Measurements from ENCODE around the gene SLC12A8. TPM values are rescaled to one million over a fixed set of nuclear protein-coding genes. Genes with fewer than 3 reads are reported as not detected.

SLC12A8 gene
- total and polyA plus RNA-seq, 10 of the 15 experiments (the other 5 are each of a cell fraction or from before 2014, with no cell fraction given), result 2.5 to 71.6 (median 50.1) TPM

DNA sequence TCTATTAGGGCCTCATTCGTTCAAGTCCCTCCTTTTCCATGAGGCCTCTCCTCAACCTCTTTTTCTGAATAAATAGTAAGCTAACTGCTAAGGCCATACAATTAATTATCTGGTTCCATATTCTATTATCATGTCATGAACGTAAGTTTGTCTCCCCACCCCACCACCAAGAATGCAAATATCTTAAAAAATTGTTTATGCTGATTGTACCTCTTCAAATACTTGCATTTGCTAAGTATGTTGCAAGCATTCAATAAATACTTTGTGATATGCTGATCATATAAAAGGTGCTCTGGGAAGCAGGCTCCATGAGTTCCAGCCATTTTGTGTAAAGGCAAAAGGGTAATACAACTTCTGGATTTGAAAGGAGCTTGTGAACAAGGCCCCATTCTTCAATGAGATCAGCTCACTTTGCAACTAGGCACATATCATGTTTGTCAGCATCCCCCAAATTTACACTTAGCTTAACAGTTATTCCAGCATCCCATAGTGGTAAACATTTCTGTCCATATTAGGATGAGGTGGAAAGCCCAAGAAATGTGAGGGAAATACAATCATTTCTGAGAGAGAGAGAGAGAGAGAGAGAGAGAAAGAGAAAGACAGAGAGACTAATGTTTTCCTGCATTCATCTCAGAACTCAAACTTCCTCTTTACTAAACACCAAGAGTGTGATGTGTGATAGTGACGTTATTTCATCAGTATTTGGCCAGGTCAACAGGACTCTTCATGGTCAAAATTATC, 33.2 kb downstream of the SLC12A8 start (continued):
- TF ChIP-seq, protein P1, sequence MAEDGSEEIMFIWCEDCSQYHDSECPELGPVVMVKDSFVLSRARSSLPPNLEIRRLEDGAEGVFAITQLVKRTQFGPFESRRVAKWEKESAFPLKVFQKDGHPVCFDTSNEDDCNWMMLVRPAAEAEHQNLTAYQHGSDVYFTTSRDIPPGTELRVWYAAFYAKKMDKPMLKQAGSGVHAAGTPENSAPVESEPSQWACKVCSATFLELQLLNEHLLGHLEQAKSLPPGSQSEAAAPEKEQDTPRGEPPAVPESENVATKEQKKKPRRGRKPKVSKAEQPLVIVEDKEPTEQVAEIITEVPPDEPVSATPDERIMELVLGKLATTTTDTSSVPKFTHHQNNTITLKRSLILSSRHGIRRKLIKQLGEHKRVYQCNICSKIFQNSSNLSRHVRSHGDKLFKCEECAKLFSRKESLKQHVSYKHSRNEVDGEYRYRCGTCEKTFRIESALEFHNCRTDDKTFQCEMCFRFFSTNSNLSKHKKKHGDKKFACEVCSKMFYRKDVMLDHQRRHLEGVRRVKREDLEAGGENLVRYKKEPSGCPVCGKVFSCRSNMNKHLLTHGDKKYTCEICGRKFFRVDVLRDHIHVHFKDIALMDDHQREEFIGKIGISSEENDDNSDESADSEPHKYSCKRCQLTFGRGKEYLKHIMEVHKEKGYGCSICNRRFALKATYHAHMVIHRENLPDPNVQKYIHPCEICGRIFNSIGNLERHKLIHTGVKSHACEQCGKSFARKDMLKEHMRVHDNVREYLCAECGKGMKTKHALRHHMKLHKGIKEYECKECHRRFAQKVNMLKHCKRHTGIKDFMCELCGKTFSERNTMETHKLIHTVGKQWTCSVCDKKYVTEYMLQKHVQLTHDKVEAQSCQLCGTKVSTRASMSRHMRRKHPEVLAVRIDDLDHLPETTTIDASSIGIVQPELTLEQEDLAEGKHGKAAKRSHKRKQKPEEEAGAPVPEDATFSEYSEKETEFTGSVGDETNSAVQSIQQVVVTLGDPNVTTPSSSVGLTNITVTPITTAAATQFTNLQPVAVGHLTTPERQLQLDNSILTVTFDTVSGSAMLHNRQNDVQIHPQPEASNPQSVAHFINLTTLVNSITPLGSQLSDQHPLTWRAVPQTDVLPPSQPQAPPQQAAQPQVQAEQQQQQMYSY (CRISPR knock-in tag; IDR thresholded peaks at IDR 0.05), result no peak
- TF ChIP-seq STAT1 (conservative IDR thresholded peaks at IDR 0.05), result no peak

DNA sequence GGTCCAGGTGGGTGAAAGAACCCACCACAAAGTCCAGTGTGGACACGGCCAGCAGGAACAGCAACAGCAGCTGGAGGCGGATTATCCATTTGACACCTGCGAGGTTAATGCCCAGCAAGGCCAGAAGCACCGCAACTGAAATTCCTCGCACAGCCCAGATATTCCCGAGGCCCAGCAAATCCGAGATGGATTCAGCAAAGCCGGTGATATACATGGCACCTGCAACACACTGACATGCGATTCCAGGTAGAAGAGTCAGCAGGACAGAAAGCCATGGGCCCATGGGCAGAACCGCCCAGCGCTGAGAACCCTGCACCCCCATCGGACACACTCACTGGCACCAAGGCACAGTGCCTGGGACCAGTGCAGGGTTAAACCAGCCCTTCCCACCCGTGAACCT, 34.8 kb downstream of the SLC12A8 start:
- no TSS peak for BruUV-seq (replicated peaks)
- ATAC-seq, result no peak
- Histone ChIP-seq H3K27ac (ENCODE audit: control insufficient read depth, insufficient read depth) (no peak overlapping the region), H3K27me3 (replicated peaks in 1 of 2; ENCODE audit: control insufficient read depth in 2 of 2, insufficient read depth in 2 of 2, low read length in 1 of 2) (no peaks in the 10 kb centered on the region), H3K4me1 (ENCODE audit: control insufficient read depth, insufficient read depth, low read length) (peaks cover 8% of the 10 kb centered on the region), H3K9me3 (replicated peaks; ENCODE audit: control insufficient read depth, insufficient read depth, low read length) (no peaks in the 10 kb centered on the region; the same call in 1 of the 3 replicates), H3K9ac (ENCODE audit: control insufficient read depth, insufficient read depth, low read length) (no peak overlapping the region), H4K20me1 (ENCODE audit: control insufficient read depth, insufficient read depth) (no peaks in the 10 kb centered on the region), H3K36me3 (ENCODE audit: control insufficient read depth in 2 of 2, insufficient read depth in 2 of 2, low read length in 1 of 2) (no peaks in the 10 kb centered on the region), H3K4me3 (no peak overlapping the region), H3K79me2 (ENCODE audit: control insufficient read depth, insufficient read depth, low read length) (no peaks in the 10 kb centered on the region), H3K4me2 (ENCODE audit: control insufficient read depth, insufficient read depth) (no peak overlapping the region), H2AFZ (ENCODE audit: control insufficient read depth, low read depth, low read length) (no peak overlapping the region)
- no peak for DNase-seq (ENCODE audit: low read depth, low spot score)
- intact Hi-C loops (cut with micrococcal nuclease; ENCODE audit: unreplicated experiment) (no loop called here), in situ Hi-C loops (cut with MboI) (no loop called here)
- no peak for FAIRE-seq
- 94% methylated on average over 13 of the region's 13 CpGs for WGBS (ENCODE audit: insufficient coverage, insufficient replicate concordance, low lambda C conversion rate, missing lambda C conversion rate)
- ChIA-PET RAD21 (ENCODE audit: unreplicated experiment) (no interaction called here), SMC1A (ENCODE audit: uncharacterized antibody, unreplicated experiment) (interaction anchor here (0.7 to 1.0 kb wide), 2 partner anchors 12 to 27 kb away, joined by 3 read pairs; no protein-coding TSS in a partner anchor), POLR2A (no interaction called here), CTCF (no interaction called here)
- no peak for TF ChIP-seq FOXM1 (IDR thresholded peaks at IDR 0.05; ENCODE audit: low read depth, low read length)
- no peak for TF ChIP-seq HDAC6 (IDR thresholded peaks at IDR 0.05; ENCODE audit: unreplicated experiment)
- no peak for TF ChIP-seq CBX5 (IDR thresholded peaks at IDR 0.05; ENCODE audit: low read depth)
- no peak for TF ChIP-seq JUNB (IDR thresholded peaks at IDR 0.05)
- no peak for TF ChIP-seq TCF3 (IDR thresholded peaks at IDR 0.05; ENCODE audit: borderline replicate concordance, insufficient read depth, low read depth, low read length)
- TF ChIP-seq IRF4 (IDR thresholded peaks at IDR 0.05; ENCODE audit: low read depth, low read length), result no peak
